Erythroblast (primary cell): ENCODE data around the gene GLCE.

Experiments
- GATA1 ChIP-seq: IDR thresholded peaks from 2 replicates; pipeline ENCODE4 v1.6.1; 2011; ENCODE audit warnings: low read depth, mild to moderate bottlenecking, control low read depth, low read length, moderate library complexity
- POLR2A ChIP-seq: IDR thresholded peaks from 2 replicates; pipeline ENCODE4 v1.6.1; 2011; ENCODE audit warnings: mild to moderate bottlenecking, low read length

GRCh38 chr15:69185216-69185615 is 24.8 kb downstream of the GLCE start:
- TF ChIP-seq POLR2A: no peak
- TF ChIP-seq GATA1: no peak
